Liver (tissue), 9 donors: ENCODE data around the gene PRICKLE1. TPM values are rescaled to one million over a fixed set of nuclear protein-coding genes. Genes with fewer than 3 reads are reported as not detected.

ENCODE experiments used
- DNase-seq: peaks from one replicate; pipeline ENCODE4 v3.0.0-alpha.2; 2017; ENCODE audit warnings: low spot score
- H3K27ac ChIP-seq, 2 donors: one replicate each; pipeline ENCODE4 v1.7.0; 2013; ENCODE audit warnings: inconsistent platforms in 2 of 2, low read length in 2 of 2, control low read depth in 1 of 2, low read depth in 1 of 2, mild to moderate bottlenecking in 1 of 2
- H3K27me3 ChIP-seq, 4 donors: one replicate each; pipeline versions ENCODE4 v1.6.1 to v1.7.0; 2013; ENCODE audit warnings: low read length in 3 of 4, inconsistent platforms in 1 of 4, mild to moderate bottlenecking in 1 of 4, moderate library complexity in 1 of 4; ENCODE audit not compliant: control insufficient read depth in 4 of 4, insufficient read depth in 4 of 4
- H3K36me3 ChIP-seq, 4 donors: one replicate each; pipeline versions ENCODE4 v1.6.1 to v1.7.0; 2013; ENCODE audit warnings: low read length in 3 of 4, mild to moderate bottlenecking in 3 of 4, low read depth in 1 of 4, moderate library complexity in 1 of 4; ENCODE audit not compliant: control insufficient read depth in 4 of 4, insufficient read depth in 3 of 4
- H3K4me1 ChIP-seq, 4 donors: one replicate each; pipeline versions ENCODE4 v1.6.1 to v1.7.0; 2013; ENCODE audit warnings: low read length in 3 of 4, mild to moderate bottlenecking in 3 of 4, moderate library complexity in 1 of 4; ENCODE audit not compliant: control insufficient read depth in 4 of 4, insufficient read depth in 4 of 4
- H3K4me3 ChIP-seq, 3 donors: one replicate each; pipeline versions ENCODE4 v1.6.1 to v1.7.0; 2013; ENCODE audit warnings: low read length in 3 of 3, control low read depth in 1 of 3, low read depth in 1 of 3, mild to moderate bottlenecking in 1 of 3
- H3K9ac ChIP-seq, 2 donors: one replicate each; pipeline ENCODE4 v1.7.0; 2013; ENCODE audit warnings: low read length in 2 of 2, mild to moderate bottlenecking in 2 of 2, moderate library complexity in 2 of 2, control low read depth in 1 of 2, low read depth in 1 of 2
- H3K9me3 ChIP-seq, 4 donors: one replicate each; pipeline versions ENCODE4 v1.6.1 to v1.7.0; 2013; ENCODE audit warnings: low read length in 3 of 4; ENCODE audit not compliant: control insufficient read depth in 4 of 4
- CTCF ChIP-seq: fragments of 150-350 bp; IDR thresholded peaks from 2 replicates; pipeline ENCODE4 v1.5.1; 2017; ENCODE audit warnings: improper control_type of control experiment, low read depth, low read length; ENCODE audit not compliant: missing input control
- EGR1 ChIP-seq, 2 donors: IDR thresholded peaks; 2 replicates each; pipeline ENCODE4 v1.6.1; 2016 to 2018; ENCODE audit warnings: antibody characterized with exemption in 2 of 2, low read depth in 2 of 2
- FOXA1 ChIP-seq: IDR thresholded peaks from 2 replicates; pipeline ENCODE4 v1.6.1; 2016; ENCODE audit warnings: antibody characterized with exemption
- FOXA2 ChIP-seq: IDR thresholded peaks from 2 replicates; pipeline ENCODE4 v1.6.1; 2016; ENCODE audit warnings: antibody characterized with exemption
- GABPA ChIP-seq, 2 donors: IDR thresholded peaks in 1 of 2; conservative IDR thresholded peaks in 1 of 2; 2 replicates each; pipeline ENCODE4 v1.6.1; 2016; ENCODE audit warnings: antibody characterized with exemption in 2 of 2, mild to moderate bottlenecking in 1 of 2, moderate library complexity in 1 of 2
- HNF4G ChIP-seq: IDR thresholded peaks from 2 replicates; pipeline ENCODE4 v1.6.1; 2016; ENCODE audit warnings: antibody characterized with exemption
- JUND ChIP-seq, 2 donors: IDR thresholded peaks; 2 replicates each; pipeline ENCODE4 v1.6.1; 2016; ENCODE audit warnings: antibody characterized with exemption in 2 of 2
- NR2F2 ChIP-seq: IDR thresholded peaks from 2 replicates; pipeline ENCODE4 v1.6.1; 2016; ENCODE audit warnings: antibody characterized with exemption
- RAD21 ChIP-seq, 2 donors: IDR thresholded peaks; 2 replicates each; pipeline ENCODE4 v1.6.1; 2016; ENCODE audit warnings: antibody characterized with exemption in 2 of 2, mild to moderate bottlenecking in 2 of 2
- REST ChIP-seq: IDR thresholded peaks from 2 replicates; pipeline ENCODE4 v1.6.1; 2016; ENCODE audit warnings: antibody characterized with exemption, mild to moderate bottlenecking
- RXRA ChIP-seq, 2 donors: IDR thresholded peaks; 2 replicates each; pipeline ENCODE4 v1.6.1; 2017 to 2018; ENCODE audit warnings: antibody characterized with exemption in 2 of 2, mild to moderate bottlenecking in 1 of 2
- SP1 ChIP-seq: IDR thresholded peaks from 2 replicates; pipeline ENCODE4 v1.6.1; 2018; ENCODE audit warnings: antibody characterized with exemption, mild to moderate bottlenecking
- YY1 ChIP-seq: IDR thresholded peaks from 2 replicates; pipeline ENCODE4 v1.6.1; 2016; ENCODE audit warnings: antibody characterized with exemption, mild to moderate bottlenecking
- WGBS: extraction: QIAGEN DNeasy Blood & Tissue Kit; methylation state at CpG from one replicate; pipeline ENCODE4 v1.1.7; 2013; 5-methylcytosine and 5-hydroxymethylcytosine counted together
- polyA plus RNA-seq, 2 donors: library from polyadenylated mRNA; stranded (reverse) in 1 of 2; unstranded in 1 of 2; fragments of 200-250 nt in 1 of 2; fragments of >200 nt in 1 of 2; fragmentation: Nextera tagmentation in 1 of 2; extraction: Ambion mirVana in 1 of 2; gene quantifications; one replicate each; pipeline versions ENCODE4 v1.2.1 to v1.2.3, GENCODE V29; 2013 to 2015
- total RNA-seq, 2 donors: library from RNA; depleted of rRNA; stranded (reverse); fragments of >200 nt; gene quantifications; one replicate each; pipeline ENCODE4 v1.2.3, GENCODE V29; 2014
- TF ChIP-seq, protein P1 (sequence below): IDR thresholded peaks from 2 replicates; pipeline ENCODE4 v1.6.1; 2016; ENCODE audit warnings: antibody characterized with exemption
- TF ChIP-seq, protein P2 (sequence below): IDR thresholded peaks from 2 replicates; pipeline ENCODE4 v1.6.1; 2016; ENCODE audit warnings: antibody characterized with exemption
- TF ChIP-seq, protein P3 (sequence below): IDR thresholded peaks from 2 replicates; pipeline ENCODE4 v1.6.1; 2016; ENCODE audit warnings: antibody characterized with exemption
- donor health status: healthy.
- donor health status: healthy.
- donor health status: healthy.
- donor health status: healthy.
- donor health status: healthy.

The PRICKLE1 gene
- total and polyA plus RNA-seq, 4 donors, result 0.59 to 5.7 (median 2.2) TPM

GRCh38 chr12:42474391-42474790 is 115.2 kb downstream of the PRICKLE1 start:
- H3K9me3 ChIP-seq, result no peaks in the 10 kb centered on the region
- 79% methylated on average over 2 of the region's 2 CpGs for WGBS

More at GRCh38 chr12:42474391-42474790, 115.2 kb downstream of the PRICKLE1 start:
- Histone ChIP-seq H3K9ac (no peak overlapping the region), H3K4me1 (peaks cover 0 to 2% (median 0%) of the 10 kb centered on the region in 4 donors), H3K27ac (no peak overlapping the region), H3K36me3 (no peaks in the 10 kb centered on the region), H3K4me3 (no peak overlapping the region), H3K27me3 (no peaks in the 10 kb centered on the region)
- DNase-seq, result no peak
- no peak for TF ChIP-seq JUND (IDR thresholded peaks at IDR 0.05)
- TF ChIP-seq GABPA (IDR thresholded peaks at IDR 0.05 in 1 of 2, conservative IDR thresholded peaks at IDR 0.05 in 1 of 2), result no peak
- no peak for TF ChIP-seq NR2F2
- no peak for TF ChIP-seq YY1
- TF ChIP-seq, protein P1, sequence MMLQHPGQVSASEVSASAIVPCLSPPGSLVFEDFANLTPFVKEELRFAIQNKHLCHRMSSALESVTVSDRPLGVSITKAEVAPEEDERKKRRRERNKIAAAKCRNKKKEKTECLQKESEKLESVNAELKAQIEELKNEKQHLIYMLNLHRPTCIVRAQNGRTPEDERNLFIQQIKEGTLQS, result no peak
- no peak for TF ChIP-seq CTCF
- TF ChIP-seq EGR1 (IDR thresholded peaks at IDR 0.05; ENCODE audit: low read depth in 2 of 2), result no peak
- TF ChIP-seq FOXA1, result no peak
- no peak for TF ChIP-seq SP1
- no peak for TF ChIP-seq RAD21 (IDR thresholded peaks at IDR 0.05)
- no peak for TF ChIP-seq REST
- no peak for TF ChIP-seq HNF4G
- TF ChIP-seq, protein P2, sequence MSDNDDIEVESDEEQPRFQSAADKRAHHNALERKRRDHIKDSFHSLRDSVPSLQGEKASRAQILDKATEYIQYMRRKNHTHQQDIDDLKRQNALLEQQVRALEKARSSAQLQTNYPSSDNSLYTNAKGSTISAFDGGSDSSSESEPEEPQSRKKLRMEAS, result no peak
- no peak for TF ChIP-seq FOXA2
- TF ChIP-seq RXRA (IDR thresholded peaks at IDR 0.05), result no peak
- TF ChIP-seq, protein P3, sequence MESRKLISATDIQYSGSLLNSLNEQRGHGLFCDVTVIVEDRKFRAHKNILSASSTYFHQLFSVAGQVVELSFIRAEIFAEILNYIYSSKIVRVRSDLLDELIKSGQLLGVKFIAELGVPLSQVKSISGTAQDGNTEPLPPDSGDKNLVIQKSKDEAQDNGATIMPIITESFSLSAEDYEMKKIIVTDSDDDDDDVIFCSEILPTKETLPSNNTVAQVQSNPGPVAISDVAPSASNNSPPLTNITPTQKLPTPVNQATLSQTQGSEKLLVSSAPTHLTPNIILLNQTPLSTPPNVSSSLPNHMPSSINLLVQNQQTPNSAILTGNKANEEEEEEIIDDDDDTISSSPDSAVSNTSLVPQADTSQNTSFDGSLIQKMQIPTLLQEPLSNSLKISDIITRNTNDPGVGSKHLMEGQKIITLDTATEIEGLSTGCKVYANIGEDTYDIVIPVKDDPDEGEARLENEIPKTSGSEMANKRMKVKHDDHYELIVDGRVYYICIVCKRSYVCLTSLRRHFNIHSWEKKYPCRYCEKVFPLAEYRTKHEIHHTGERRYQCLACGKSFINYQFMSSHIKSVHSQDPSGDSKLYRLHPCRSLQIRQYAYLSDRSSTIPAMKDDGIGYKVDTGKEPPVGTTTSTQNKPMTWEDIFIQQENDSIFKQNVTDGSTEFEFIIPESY, result no peak
